Measurements from ENCODE around the gene NKAIN1. TPM values are rescaled to one million over a fixed set of nuclear protein-coding genes. Genes with fewer than 3 reads are reported as not detected.
"Not testable (repeated sequence)": the region's sequence is repeated elsewhere in the genome, so short reads cannot be mapped to it uniquely, and the experiment has no call there.

The NKAIN1 gene
- total RNA-seq, 1 donor from 2014 or later = not detected

- DNase-seq (ENCODE audit: low read depth, low spot score) = no peak
Observed at GRCh38 chr1:31198150-31198549, 41.5 kb downstream of the NKAIN1 start.

GRCh38 chr1:31196685-31197084 lies 43.0 kb downstream of the NKAIN1 start:
- DNase-seq (ENCODE audit: low read depth, low spot score) = no peak

- DNase-seq (ENCODE audit: low read depth, low spot score) = not testable (repeated sequence)
Observed at GRCh38 chr1:31195267-31195666, 44.4 kb downstream of the NKAIN1 start.

GRCh38 chr1:31193729-31194128 lies 46.0 kb downstream of the NKAIN1 start:
- no peak for DNase-seq (ENCODE audit: low read depth, low spot score)

- DNase-seq (ENCODE audit: low read depth, low spot score) = no peak
Observed at GRCh38 chr1:31191281-31191680, 48.4 kb downstream of the NKAIN1 start.

GRCh38 chr1:31189696-31190674 lies 49.7 kb downstream of the NKAIN1 start:
- DNase-seq (ENCODE audit: low read depth, low spot score) = no peak

- DNase-seq (ENCODE audit: low read depth, low spot score) = no peak
Observed at GRCh38 chr1:31183927-31184554, 55.6 kb downstream of the NKAIN1 start.

- no peak for DNase-seq (ENCODE audit: low read depth, low spot score)
Observed at GRCh38 chr1:31183126-31183525, 56.6 kb downstream of the NKAIN1 start.

- no peak for DNase-seq (ENCODE audit: low read depth, low spot score)
Observed at GRCh38 chr1:31182352-31182751, 57.3 kb downstream of the NKAIN1 start.

- DNase-seq (ENCODE audit: low read depth, low spot score) = no peak
Observed at GRCh38 chr1:31181515-31182343, 58.0 kb downstream of the NKAIN1 start.

- no peak for DNase-seq (ENCODE audit: low read depth, low spot score)
Observed at GRCh38 chr1:31180338-31180737, 59.3 kb downstream of the NKAIN1 start.

GRCh38 chr1:31176291-31176690 lies 63.4 kb downstream of the NKAIN1 start:
- not testable (repeated sequence) for DNase-seq (ENCODE audit: low read depth, low spot score)

- no peak for DNase-seq (ENCODE audit: low read depth, low spot score)
Observed at GRCh38 chr1:31170486-31170735, 69.3 kb downstream of the NKAIN1 start.

GRCh38 chr1:31166462-31166861 lies 73.2 kb downstream of the NKAIN1 start:
- no peak for DNase-seq (ENCODE audit: low read depth, low spot score)

GRCh38 chr1:31164291-31164690 lies 75.4 kb downstream of the NKAIN1 start:
- no peak for DNase-seq (ENCODE audit: low read depth, low spot score)

- DNase-seq (ENCODE audit: low read depth, low spot score) = no peak
Observed at GRCh38 chr1:31163866-31164265, 75.8 kb downstream of the NKAIN1 start.

- no peak for DNase-seq (ENCODE audit: low read depth, low spot score)
Observed at GRCh38 chr1:31161571-31161970, 78.1 kb downstream of the NKAIN1 start.

GRCh38 chr1:31159869-31160611 lies 79.6 kb downstream of the NKAIN1 start:
- DNase-seq (ENCODE audit: low read depth, low spot score) = no peak

- no peak for DNase-seq (ENCODE audit: low read depth, low spot score)
Observed at GRCh38 chr1:31159323-31159722, 80.4 kb downstream of the NKAIN1 start.

- no peak for DNase-seq (ENCODE audit: low read depth, low spot score)
Observed at GRCh38 chr1:31155216-31155806, 84.4 kb downstream of the NKAIN1 start.

- no peak for DNase-seq (ENCODE audit: low read depth, low spot score)
Observed at GRCh38 chr1:31154632-31155215, 85.0 kb downstream of the NKAIN1 start.

Data from pulmonary artery endothelial cell (primary cell).